Stimulated activated CD8-positive, alpha-beta memory T cell treated with anti-CD3 and anti-CD28 coated beads, Interleukin-15, amount 100 ng/mL, for 1 hour (primary cell): ENCODE measurements around the gene COL25A1.
"Not testable (repeated sequence)": the region's sequence is repeated elsewhere in the genome, so short reads cannot be mapped to it uniquely, and the experiment has no call there.

Experiments
- DNase-seq: peaks from one replicate; pipeline ENCODE4 v3.0.0-alpha.2; 2020; ENCODE audit warnings: low read depth

COL25A1 gene

DNA sequence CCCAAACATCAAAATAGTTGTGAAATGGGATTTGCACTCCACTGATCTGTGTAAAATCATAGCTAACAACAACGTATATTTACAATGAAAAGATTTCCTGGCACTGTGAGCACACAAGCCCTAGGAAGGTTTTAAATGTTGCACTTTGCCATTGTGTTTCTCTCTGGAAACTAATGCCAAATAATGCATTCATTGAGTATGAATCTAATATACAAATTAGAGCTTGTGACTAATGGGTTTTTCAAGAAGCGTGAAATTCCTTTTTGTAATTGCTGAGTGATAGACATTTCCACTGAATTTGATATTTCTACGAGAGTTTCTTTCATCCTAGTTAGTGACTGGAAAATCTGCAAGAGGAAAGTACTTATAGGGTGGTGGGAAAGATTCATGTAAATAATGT lies 135.9 kb downstream of the COL25A1 start:
- no peak for DNase-seq

DNA sequence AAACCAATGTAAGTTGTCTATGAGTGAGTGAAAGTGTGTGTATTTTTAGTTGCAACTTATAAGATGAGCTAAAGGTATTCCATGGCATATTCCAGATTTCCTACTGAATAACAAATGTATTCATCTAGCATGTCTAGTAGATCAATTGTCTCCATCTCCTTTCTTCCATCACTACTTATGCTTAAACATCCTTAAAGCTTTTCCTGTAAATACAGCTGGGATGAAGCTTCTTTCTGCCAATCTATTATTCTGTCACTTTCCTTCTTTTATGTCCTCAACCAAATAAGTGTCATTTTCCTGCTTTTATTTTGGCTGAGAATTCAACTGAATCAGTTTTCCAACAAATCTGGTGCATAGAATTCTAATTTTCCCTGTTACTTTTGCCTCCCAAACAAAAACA lies 136.3 kb downstream of the COL25A1 start:
- no peak for DNase-seq

DNA sequence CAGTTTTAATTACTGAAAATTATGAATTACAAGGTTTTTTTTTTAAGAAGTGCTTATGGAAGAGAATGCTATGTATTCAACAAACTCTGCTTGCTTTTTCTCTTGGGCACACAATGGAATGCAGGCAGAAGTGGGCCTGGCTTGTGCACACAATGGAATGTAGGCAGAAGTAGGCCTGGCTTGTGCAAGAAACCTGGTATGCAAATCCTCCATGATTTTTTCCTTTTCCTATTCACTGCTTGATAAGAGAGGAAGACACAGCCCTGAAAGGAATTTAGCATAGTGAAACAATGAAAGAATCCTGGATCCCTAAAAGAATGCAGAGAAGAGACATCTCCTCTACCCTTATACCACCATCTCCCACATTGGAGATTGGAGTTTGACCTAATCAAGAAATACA lies 138.4 kb downstream of the COL25A1 start:
- DNase-seq: no peak

DNA sequence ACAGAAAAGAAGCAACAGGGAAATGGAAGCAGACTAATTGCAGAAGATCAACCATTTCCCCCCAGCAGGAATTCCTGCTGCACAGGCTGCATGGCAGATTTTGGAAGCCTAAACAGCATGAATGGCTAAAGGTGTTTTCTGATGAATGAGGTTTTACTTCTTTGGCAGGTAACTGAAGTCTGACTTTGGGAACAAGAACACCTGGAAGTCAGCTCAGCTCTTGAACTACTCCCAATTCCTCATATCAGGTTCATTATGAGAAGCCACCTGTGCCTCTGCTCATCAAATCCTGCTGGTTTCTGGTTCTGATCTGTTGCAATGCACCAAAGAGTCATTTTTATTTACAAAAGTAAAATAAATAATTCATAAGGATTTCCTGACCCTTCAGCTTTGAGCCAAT lies 139.0 kb downstream of the COL25A1 start:
- no peak for DNase-seq

DNA sequence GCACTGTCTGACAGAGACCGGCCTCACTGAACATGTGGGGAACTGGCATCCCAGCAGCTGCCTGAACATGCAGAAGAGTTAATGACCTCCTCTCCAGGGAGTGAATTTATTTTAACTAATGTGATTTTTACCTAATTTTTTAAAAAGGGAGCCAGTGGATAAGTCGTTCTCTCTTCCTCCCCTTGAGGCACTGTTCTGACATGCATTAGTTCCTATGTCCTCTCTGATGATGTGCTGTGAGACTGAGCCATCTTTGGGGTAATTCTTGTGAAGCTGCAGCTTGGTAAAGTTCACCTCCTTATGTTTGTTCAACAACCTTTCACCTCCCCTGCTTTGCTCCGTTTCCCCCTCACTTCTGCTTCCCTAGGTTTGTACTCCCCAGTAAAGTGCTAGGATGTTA lies 139.7 kb downstream of the COL25A1 start:
- DNase-seq: no peak

DNA sequence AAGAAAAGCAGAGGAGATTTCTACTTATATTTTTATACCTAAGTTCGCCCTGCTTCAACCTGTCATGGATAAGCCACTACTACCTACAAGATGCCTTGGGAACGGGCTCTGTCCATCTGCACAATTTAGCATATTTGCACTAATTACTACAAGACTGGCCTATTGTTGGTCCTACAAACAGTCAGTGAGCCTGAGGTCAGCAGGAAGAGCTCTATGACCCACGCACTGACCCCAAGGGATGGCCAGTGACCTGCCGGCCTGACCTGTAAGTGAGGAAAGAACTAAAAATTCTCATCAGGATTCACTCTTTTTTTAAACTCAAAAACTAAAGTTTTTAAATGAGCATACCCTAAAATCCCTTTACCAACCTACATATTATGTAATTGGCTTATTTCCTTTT lies 142.0 kb downstream of the COL25A1 start:
- no peak for DNase-seq

DNA sequence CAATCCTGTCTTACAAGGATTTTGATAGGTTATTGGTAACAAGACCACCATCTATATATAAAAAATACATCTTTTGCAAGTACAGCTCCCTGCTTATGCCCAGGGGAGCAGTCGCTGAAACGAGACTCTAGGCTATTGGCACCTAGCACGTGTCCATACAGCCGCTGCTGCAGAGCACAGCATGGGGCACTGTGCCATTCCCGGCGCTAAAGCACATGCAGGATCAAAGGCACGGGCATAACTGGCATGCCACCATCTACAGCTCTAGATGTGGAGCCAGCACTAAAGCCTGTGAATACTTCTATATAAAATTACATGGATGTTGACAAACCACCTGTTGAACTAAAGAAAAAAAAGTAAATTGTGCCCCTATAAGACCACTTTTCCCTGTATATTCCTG lies 144.8 kb downstream of the COL25A1 start:
- DNase-seq: no peak

DNA sequence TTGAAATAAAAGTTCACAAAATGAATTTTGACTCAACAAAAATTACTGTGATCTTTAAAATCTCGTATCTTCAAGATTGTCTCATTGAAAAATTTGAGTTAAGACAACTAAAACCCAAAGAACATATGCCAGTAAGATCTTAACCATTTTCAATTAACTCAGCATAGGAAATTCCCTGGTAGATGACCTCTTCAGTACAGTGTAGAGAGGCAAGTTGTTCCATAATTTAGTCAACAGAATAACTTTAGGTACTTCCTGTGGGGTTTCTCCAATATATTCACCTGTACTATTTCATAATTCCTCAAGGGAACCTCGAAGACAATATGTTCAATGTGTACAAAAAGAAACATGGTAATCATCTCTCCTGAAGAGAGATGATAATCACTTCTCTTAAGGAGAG lies 145.3 kb downstream of the COL25A1 start:
- DNase-seq: no peak

DNA sequence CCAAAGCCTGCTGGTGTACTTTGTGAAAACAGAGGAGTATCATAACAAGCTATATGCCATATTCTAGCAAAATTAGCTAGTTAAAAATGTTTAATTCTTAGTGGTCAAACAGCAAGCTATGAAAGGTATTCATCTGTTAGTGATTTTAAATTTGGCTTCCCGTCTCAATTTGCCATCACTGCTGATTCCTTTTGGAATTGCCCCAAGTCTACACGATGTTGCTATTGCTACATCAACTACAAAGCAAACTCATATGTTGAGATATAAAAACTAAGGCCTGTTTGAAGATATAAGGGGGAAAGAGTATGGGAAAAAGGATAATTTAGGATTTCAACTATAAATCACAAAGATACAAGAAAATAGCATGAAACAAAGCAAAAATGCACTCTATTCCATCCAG lies 146.1 kb downstream of the COL25A1 start:
- DNase-seq: no peak

DNA sequence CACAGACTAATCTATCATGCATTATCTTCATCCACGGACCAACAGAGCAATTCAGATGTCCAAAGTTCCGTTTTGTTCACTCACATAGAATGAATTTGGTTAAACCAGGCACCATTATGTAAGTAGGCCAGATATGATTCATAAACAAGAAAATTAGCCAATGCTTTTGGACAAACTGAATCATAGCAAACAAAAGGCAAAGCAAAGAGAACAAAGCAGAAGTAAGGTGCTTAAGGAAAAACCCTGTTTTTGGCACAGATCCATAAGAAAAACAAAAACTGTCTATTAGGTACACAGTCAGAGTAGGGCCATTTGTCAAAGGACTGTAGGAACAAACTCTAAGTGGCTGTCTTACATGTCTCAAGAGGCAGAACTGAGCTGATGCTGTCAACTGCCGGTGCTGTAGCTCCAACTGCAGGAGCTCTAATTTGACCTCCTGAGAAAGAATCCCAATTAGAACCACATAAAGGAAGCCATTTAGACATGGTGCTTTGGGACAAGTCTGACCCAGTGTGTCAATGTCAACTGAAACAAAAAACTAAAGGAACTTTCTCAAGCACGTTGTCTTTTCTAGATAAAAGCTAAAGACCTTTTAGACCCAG lies 146.7 kb downstream of the COL25A1 start:
- DNase-seq: no peak

DNA sequence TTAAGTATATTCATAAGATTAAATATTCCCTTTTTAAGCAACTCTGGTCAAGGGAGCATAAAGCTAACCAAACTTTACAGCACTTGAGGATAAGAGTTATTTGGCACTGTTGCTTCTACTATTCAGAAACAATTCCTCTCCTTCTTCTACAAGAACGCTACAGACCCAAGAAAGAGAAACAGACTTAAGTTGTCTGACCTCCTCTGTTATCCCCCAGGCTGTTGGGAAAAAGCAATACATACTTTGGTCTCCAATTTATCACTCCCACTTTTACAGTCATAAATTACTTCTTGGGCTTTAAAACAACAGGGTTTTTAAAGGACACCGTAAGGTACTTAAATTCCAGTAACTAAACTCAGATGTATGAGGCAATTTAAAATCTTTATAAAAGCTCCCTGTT lies 147.4 kb downstream of the COL25A1 start:
- DNase-seq: no peak

DNA sequence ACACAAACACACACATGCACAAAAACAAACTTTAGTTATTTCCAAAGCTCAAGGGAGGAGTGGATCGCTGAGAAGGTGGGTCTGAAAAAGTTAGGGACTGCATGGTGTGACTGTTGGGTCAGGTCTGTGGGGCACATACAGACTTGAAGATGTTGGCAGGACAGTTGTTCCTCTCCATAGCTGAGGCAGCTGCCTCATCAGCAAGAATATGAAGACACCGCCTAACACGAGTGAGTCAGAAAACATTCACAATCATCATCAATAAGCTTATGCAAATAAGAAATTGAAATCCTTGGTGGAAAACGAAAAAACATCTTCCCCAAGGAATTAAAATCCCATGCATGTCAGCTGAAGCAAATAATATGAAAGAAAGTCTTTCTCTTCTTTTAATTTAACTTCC lies 148.0 kb downstream of the COL25A1 start:
- DNase-seq: no peak

DNA sequence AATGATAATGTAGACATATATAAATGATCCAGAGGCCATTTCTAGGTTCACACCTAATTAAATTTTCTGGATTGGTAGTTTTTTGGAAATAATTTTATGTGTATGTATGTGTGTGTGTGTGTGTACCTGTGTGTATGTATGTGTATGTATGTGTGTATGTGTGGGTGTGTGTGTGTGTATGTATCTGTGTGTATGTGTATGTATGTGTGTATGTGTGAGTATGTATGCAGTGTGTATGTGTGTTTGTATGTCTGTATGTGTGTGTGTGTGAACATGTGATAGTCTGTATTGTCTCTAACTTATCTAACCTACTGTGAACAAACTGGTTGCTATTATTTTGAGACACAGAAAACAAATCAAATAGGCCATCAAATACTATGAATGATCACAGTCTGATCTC lies 152.6 kb downstream of the COL25A1 start:
- no peak for DNase-seq

DNA sequence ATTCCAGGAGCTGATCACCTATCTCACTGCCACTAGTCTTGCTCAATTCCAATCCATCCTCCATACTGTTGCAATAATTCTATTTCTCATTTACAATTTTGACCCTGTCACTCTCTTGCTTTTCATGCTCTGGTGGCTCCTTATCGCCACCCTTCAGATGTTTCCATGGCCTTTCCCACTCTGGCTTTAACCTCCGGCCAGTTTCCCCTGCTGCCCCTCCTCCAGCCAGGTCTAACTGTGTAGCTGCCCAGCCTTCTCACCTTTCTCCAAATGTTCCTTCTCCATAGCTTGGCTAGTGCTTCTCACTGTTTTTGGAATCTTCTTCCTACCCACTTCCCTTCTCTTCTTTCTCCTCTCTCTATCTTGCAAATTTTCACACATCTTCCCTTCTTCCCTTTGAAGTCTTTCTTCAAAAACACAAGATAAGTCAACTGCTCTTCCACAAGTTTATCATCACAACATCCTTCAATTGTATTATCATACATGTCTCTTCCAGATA lies 153.8 kb downstream of the COL25A1 start:
- DNase-seq: no peak

DNA sequence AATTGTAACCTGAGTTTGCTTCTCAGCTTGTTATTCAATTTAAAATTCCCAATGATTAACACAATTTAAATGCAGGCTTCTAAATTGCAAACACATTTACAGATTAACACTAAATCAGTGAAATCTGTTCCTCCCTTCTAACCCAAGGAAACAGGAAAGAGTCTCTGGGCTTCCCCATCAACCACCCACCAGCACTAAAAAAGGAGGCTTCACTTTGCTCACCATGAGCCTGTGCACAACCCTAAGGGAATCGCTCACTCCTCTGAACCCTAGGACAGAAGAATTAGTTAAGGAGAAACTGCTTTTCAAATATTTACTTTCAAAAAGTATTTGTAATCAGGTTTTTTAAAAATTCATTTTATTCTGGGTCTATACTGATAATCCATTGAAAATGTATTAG lies 155.3 kb downstream of the COL25A1 start:
- no peak for DNase-seq

DNA sequence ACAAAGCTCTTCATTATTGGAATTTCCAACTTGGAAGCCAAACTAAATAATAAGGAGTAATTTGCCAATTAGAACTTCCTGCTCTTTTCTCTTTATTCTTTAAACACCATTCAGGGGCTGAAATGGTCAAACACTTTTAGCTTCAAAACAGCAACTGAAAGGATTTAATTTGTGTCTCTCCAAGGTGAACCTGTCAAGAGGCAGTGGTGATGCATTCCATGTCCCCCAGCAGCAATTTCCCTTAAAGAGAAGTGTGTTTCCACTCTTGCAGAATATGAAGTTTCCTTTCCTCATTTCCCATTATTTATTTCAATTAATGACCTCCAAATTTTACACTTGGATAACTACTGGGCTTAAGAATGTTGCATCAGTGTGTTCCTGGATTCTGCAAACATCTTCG lies 156.0 kb downstream of the COL25A1 start:
- DNase-seq: no peak

DNA sequence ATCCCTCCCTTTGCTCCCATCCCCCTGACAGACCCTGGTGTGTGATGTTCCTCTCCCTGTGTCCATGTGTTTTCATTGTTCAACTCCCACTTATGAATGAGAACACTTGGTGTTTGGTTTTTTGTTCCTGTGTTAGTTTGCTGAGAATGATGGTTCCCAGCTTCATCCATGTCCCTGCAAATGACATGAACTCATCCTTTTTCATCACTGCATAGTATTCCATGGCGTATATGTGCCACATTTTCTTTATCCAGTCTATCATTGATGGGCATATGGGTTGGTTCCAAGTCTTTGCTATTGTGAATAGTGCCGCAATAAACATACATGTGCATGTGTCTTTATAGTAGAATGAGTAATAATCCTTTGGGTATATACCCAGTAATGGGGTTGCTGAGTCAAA lies 164.3 kb downstream of the COL25A1 start:
- DNase-seq: not testable (repeated sequence)

DNA sequence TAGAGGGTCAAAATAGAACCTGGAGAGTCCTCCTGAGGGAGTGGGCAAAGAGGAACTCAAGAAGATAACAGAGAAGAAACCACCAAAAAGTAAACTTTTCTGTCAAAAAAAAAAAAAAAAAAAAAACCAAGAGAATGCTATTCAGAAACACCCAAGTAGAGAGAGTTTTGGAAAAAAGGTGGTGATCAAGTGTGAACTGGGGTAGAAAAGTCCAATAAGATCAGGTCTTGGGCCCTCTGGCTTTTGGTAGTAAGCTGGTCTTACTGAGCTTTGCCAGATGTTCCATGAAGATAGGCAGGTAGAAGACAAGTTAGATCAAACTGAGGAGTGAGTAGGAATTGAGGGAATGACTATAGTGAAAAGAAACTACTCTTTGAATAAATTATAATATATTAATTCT lies 167.5 kb downstream of the COL25A1 start:
- no peak for DNase-seq

DNA sequence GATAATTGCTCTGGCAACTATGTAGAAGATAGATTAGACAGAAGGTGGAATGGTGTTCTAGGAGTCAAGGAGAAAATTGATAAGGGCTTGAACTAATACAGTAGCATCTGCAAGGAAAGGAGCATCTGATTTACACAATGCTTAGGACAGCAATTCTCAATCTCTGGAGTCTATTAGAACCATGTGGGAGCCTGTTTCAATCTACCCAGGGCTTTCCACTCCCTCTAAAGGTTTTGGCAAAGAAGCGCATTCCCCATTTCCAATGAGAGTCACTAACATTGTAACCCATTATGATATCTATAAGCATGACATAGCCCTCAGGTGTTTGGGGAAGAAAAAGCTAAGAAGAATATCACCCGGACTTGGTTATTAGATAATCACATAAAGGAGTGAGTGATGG lies 168.2 kb downstream of the COL25A1 start:
- DNase-seq: no peak

DNA sequence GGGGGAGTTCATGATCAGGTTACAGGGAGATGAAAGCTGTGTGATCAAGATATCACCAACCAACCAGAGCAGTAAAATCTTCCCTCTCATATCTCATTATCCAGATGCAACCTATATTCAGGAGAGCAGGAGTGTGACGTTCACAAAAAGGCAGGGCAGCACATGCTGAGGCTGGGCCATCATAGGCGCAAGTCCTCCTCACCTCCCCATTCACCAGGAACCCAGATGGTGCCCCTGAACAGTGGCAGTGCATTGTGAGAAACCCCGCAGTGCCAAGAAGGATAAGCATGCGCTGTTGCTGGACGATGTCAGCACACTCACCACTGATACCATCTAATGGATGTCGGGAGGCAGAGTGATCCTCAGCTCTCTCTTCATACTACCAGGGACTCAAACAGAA lies 170.9 kb downstream of the COL25A1 start:
- no peak for DNase-seq

DNA sequence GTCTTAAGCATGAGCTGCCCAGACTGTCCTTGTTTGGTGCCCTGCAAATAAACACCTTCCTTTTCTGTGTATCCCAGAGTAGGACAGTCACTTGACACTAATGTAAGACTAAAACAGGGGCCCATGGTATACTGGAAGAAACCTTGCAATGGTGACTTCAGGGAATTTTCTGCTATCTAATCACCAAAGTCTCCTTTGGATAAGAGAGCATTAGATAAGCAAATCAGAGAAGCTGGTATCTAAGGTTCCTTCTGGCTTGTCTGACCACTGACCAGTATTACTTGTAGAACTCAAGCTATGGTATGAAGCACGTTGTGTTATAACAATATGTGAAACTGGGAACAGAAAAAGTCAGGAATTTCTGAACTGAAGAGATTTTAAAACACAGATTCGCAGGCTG lies 173.9 kb downstream of the COL25A1 start:
- no peak for DNase-seq

DNA sequence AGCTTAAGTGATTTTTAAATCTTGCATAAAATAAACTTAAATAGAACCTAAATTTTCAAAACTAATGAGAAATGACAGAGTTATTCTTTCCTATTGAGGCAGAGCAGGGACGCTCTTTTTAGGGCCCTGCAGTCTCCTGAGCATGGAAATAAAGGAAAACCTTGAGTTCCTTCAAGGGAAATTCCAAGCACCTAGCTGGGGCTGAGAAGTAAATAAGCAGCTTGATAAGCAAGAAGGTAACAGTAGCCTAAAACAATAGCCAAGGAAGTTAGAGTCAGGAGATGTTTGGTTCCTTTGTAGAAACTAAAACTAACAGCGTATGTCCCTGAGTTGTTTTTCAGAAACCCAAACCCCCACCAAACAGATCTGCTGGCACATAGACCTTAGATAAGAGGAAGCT lies 174.6 kb downstream of the COL25A1 start:
- no peak for DNase-seq

DNA sequence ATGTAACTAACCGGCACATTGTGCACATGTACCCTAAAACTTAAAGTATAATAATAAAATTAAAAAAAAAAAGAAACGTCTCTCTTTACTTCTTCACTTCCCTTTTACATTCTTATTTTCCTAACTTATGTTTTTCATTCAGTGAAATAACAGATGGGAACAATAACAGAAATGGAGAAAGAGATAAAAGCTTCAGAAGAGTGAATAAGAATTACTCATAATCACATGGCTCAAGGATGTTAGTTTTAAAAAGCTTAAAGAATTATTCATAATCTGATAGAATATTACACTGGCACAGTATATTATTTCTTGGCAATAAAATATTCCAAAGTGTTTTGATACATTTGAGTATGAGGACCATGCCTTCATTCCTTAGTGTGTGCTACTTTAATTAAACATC lies 175.6 kb downstream of the COL25A1 start:
- DNase-seq: no peak

DNA sequence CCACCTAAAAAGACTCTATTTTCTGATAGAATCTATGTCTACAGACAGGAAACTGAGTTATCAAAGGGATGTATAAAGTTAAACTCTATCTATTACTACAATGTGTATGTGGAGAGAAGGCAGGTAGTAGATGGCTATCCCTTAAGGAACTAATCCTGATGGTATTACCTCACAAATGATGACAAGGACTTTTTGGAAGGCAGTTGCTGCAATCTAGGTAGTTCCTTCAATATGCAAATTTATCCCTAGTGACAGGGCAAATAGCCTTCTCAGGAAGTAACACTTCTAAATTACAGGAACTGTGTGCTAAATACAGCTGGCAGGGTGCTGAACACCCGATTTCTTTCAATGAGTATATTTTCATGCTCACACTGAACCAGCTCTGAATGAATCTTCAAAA lies 177.4 kb downstream of the COL25A1 start:
- DNase-seq: no peak

DNA sequence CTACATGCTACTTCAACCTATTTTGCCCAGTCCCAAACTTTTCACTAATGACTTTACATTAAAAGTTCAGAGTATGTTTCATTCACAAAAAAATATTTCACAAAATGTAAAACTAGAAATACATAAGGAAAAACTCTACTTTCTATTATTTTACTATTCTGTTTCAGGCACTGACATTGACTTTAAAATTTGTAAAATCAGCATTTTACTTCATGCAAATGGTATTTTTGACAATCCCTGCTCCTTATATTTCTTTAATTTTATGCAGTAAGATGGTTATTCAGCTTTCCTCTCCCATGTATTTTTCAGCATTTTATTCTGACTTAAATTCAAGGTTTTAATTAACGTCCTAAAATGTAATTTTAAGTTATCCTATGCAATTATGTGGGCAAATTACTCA lies 178.5 kb downstream of the COL25A1 start:
- no peak for DNase-seq
